Measurements from ENCODE around the gene CSN3. TPM values are rescaled to one million over a fixed set of nuclear protein-coding genes. Genes with fewer than 3 reads are reported as not detected.

The CSN3 gene
- total and polyA plus RNA-seq, 2 of the 4 experiments (the other 2 are of a cell fraction): not detected

DNA sequence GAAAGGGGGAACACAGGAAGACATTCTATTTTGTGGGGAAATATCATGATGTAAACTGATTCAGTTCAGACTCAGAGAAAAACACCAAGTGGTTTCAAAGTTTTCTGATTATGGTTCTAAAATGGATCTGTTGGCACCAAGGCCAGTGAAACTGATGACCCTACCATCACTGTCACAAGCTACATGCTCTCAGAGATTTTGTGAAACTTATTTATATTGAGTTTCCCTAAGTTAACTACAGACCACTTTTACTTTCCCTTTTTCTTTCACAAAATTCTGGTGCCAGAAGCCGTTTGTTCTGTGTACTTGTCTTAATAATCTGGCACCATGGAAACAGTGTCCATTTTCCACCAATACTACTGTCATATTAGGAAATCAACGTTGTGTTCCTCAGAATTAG is 48.9 kb downstream of the CSN3 start:
- no peak overlapping the region for H3K18ac ChIP-seq (ENCODE audit: low read depth, low read length)
- TF ChIP-seq FOS (IDR thresholded peaks at IDR 0.05; ENCODE audit: low read depth, low read length) (no peak), MAFK (IDR thresholded peaks at IDR 0.05; ENCODE audit: low read depth, low read length) (no peak), RCOR1 (IDR thresholded peaks at IDR 0.05; ENCODE audit: insufficient replicate concordance, low read length) (no peak), MXI1 (IDR thresholded peaks at IDR 0.05; ENCODE audit: borderline replicate concordance, low read depth, low read length) (no peak), BHLHE40 (IDR thresholded peaks at IDR 0.05; ENCODE audit: low read depth, low read length) (no peak)
- no peaks in the 10 kb centered on the region for H3K4me1 ChIP-seq (ENCODE audit: control insufficient read depth, insufficient read depth, low read length)
- no peak overlapping the region for H4K8ac ChIP-seq (ENCODE audit: low read depth in 2 of 2, low read length in 2 of 2)
- dilution Hi-C loops (cut with HindIII; ENCODE audit: low sequenced_read_pairs, unreplicated experiment) (no loop called here), intact Hi-C loops (cut with micrococcal nuclease) (no loop called here), in situ Hi-C loops (cut with MboI; ENCODE audit: low sequenced_read_pairs) (no loop called here)
- H3K23ac ChIP-seq (ENCODE audit: low read depth, low read length): no peak overlapping the region
- H3K27me3 ChIP-seq (ENCODE audit: control insufficient read depth, insufficient read depth, low read length): no peaks in the 10 kb centered on the region
- H2AFZ ChIP-seq (replicated peaks; ENCODE audit: low read length, poor library complexity): no peak overlapping the region
- H2BK15ac ChIP-seq (ENCODE audit: low read depth, low read length): no peak overlapping the region
- H3K79me1 ChIP-seq (ENCODE audit: low read depth in 1 of 2, low read length in 2 of 2): no peaks in the 10 kb centered on the region
- H4K91ac ChIP-seq (ENCODE audit: insufficient read depth, low read depth, low read length): no peak overlapping the region
- H2BK20ac ChIP-seq (ENCODE audit: low read depth, low read length): no peak overlapping the region
- no CpG with 5 or more reads among the region's 2 CpGs for WGBS, 2 experiments (ENCODE audit: extremely low coverage in 2 of 2, insufficient read length in 1 of 2)
- ChIA-PET POLR2A (ENCODE audit: unreplicated experiment) (no interaction called here), CTCF (no interaction called here)
- no peak overlapping the region for H2BK120ac ChIP-seq (ENCODE audit: low read depth, low read length)
- H3K4ac ChIP-seq (ENCODE audit: low read depth, low read length): no peak overlapping the region
- H4K5ac ChIP-seq (ENCODE audit: low read depth, low read length): no peak overlapping the region
- H2AK9ac ChIP-seq (replicated peaks; ENCODE audit: low read depth, low read length, poor library complexity): no peak overlapping the region
- ATAC-seq (ENCODE audit: low read depth): no peak
- H2BK5ac ChIP-seq (ENCODE audit: low read depth, low read length, poor library complexity, severe bottlenecking): no peak overlapping the region
- no peak overlapping the region for H3K56ac ChIP-seq (ENCODE audit: extremely low read depth, insufficient read depth, low read length)
- no peaks in the 10 kb centered on the region for H4K20me1 ChIP-seq (ENCODE audit: insufficient read depth, low read length)
- H3K36me3 ChIP-seq (ENCODE audit: control insufficient read depth, insufficient read depth, low read length): no peaks in the 10 kb centered on the region
- no peaks in the 10 kb centered on the region for H3K9me3 ChIP-seq (ENCODE audit: control insufficient read depth, insufficient read depth, low read length)
- H3K9me1 ChIP-seq (ENCODE audit: insufficient read depth, low read length): no peaks in the 10 kb centered on the region
- no peak overlapping the region for H3K4me2 ChIP-seq (ENCODE audit: low read depth, low read length)
- no peak overlapping the region for H2AK5ac ChIP-seq (ENCODE audit: low read depth, low read length)
- no peak overlapping the region for H3K4me3 ChIP-seq (ENCODE audit: insufficient read depth, low read depth, low read length)
- no peak for DNase-seq
- BruUV-seq (replicated peaks): no TSS peak
- H3K27ac ChIP-seq (ENCODE audit: insufficient read depth, low read length): no peak overlapping the region
- no peak overlapping the region for H3K9ac ChIP-seq (ENCODE audit: low read depth, low read length)
- H3K14ac ChIP-seq (replicated peaks; ENCODE audit: low read depth, low read length): no peak overlapping the region

Measured in IMR-90 (cell line).